HG03066 (cell line): ENCODE data around the gene NME4.
"Not testable (repeated sequence)": the region's sequence is repeated elsewhere in the genome, so short reads cannot be mapped to it uniquely, and the experiment has no call there.

ENCODE experiments used
- ATAC-seq: cut with Tn5 transposase; IDR thresholded peaks from one replicate; pipeline ENCODE4 v1.9.1; 2021; ENCODE audit warnings: low read depth; ENCODE audit not compliant: unreplicated experiment

Gene NME4

GRCh38 chr16:375927-376816 lies 20.8 kb upstream of the NME4 start:
- ATAC-seq: no peak

- no peak for ATAC-seq
Observed at GRCh38 chr16:376817-377418, 20.1 kb upstream of the NME4 start.

GRCh38 chr16:377419-377951 lies 19.5 kb upstream of the NME4 start:
- no peak for ATAC-seq

GRCh38 chr16:378113-378820 lies 18.7 kb upstream of the NME4 start:
- ATAC-seq: not testable (repeated sequence)

GRCh38 chr16:378821-379182 lies 18.2 kb upstream of the NME4 start:
- ATAC-seq: no peak

- no peak for ATAC-seq
Observed at GRCh38 chr16:379183-379960, 17.6 kb upstream of the NME4 start.

- no peak for ATAC-seq
Observed at GRCh38 chr16:379961-380761, 16.8 kb upstream of the NME4 start.

GRCh38 chr16:380762-381011 lies 16.3 kb upstream of the NME4 start:
- no peak for ATAC-seq

GRCh38 chr16:381012-381788 lies 15.8 kb upstream of the NME4 start:
- peak; percentile 28 for ATAC-seq

- peak; percentile 52 for ATAC-seq
Observed at GRCh38 chr16:381789-382717, 14.9 kb upstream of the NME4 start, which contains the start of gene PGAP6. Gene PGAP6, minus strand, starts transcription at chr16:381978. Its CDS starts 157 bp downstream, at chr16:381821.

- no peak for ATAC-seq
Observed at GRCh38 chr16:383326-384051, 13.5 kb upstream of the NME4 start.

GRCh38 chr16:386641-387156 lies 10.3 kb upstream of the NME4 start:
- no peak for ATAC-seq

- not testable (repeated sequence) for ATAC-seq
Observed at GRCh38 chr16:387761-388666, 9.0 kb upstream of the NME4 start.

- ATAC-seq: no peak
Observed at GRCh38 chr16:389352-389751, 7.6 kb upstream of the NME4 start.

- no peak for ATAC-seq
Observed at GRCh38 chr16:391885-392335, 5.1 kb upstream of the NME4 start.

- ATAC-seq: no peak
Observed at GRCh38 chr16:392450-393030, 4.5 kb upstream of the NME4 start.
